GM18507 (cell line): ENCODE data around the gene TACSTD2.
A peak's percentile ranks its signal among the peaks of the same experiment; 100 is the strongest.
"Not testable (repeated sequence)": the region's sequence is repeated elsewhere in the genome, so short reads cannot be mapped to it uniquely, and the experiment has no call there.

Source experiments
- DNase-seq: peaks from one replicate; pipeline ENCODE4 v3.0.0; 2011; ENCODE audit warnings: low read depth; ENCODE audit not compliant: insufficient read length; ENCODE audit errors: extremely low spot score
- FAIRE-seq: peaks from 2 replicates; lab custom pipeline; 2011; peaks lifted over from hg19 to GRCh38; lab: Jason Lieb, UNC

TACSTD2 gene

DNA sequence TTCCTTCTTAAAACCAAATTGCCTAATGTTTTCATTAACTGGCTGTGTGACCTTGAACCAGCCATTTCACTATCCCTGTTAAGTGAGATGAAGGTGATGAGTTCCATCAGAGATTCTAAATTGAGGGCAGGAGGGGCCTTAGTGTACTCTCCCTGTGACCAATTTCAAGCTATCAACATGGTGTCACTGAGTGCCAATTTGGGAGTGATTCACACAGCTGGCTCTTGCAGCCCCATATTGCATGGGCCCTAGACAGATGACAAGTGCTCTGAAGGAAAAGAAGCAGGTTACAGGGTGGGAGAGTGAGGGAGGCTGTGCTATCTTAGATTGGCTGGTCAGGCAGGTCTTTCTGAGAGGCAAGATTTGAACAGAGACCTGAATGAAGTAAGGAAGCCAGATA is 13.0 kb upstream of the TACSTD2 start:
- no peak for FAIRE-seq
- no peak for DNase-seq

DNA sequence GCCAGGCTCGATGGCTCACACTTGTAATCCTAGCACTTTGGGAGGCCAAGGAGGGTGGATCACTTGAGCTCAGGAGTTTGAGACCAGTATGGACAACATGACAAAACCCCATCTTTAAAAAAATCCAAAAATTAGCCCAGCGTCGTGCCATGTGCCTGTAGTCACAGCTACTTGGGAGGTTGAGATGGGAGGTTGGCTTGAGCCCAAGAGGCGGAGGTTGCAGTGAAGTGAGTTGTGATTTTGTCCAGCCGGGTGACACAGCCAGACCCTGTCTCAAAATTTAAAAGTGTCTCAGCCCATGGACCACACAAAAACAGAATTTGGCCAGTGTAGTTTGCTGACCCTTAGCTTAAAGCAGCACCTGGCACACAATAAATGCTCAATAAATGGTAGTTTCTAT is 11.3 kb upstream of the TACSTD2 start:
- no peak for DNase-seq
- no peak for FAIRE-seq

DNA sequence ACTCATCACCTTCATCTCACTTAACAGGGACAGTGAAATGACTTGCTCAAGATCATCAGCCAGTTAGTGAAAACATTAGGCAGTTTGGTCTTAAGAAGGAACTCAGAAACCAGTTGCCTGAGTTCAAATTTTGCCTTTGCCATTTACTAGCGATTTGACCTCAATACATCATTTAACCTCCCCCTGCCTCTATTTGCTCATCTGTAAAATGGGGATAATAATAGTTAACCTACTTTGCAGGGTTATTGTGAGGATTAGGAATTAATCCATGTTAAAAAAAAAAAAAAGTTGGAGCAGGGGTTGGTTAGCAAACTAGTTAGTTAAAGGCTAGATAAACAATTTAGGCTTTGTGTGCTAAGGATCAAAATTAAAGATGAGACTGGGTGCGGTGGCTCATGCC is 10.6 kb upstream of the TACSTD2 start:
- DNase-seq, result no peak
- no peak for FAIRE-seq

DNA sequence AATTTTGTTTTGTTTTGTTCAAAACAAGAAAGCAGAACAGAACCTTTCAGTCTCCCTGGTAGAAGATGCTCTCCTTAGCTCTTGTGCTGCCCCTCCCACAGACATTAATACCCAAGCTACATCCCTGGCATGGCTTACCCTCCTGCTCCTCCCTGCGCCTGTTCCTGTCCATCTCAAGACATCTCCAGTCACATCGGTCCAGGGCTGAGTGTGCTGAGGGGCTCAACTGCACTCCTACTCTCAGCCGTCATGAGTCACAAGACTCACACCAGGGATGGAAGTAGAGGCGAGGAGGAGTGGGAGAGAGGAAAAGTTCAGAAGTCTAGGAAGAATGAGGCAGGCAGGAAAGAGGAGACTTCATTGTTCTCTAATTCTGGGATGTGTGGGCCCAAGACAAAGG is 9.2 kb upstream of the TACSTD2 start:
- FAIRE-seq (no peak), DNase-seq (no peak)

DNA sequence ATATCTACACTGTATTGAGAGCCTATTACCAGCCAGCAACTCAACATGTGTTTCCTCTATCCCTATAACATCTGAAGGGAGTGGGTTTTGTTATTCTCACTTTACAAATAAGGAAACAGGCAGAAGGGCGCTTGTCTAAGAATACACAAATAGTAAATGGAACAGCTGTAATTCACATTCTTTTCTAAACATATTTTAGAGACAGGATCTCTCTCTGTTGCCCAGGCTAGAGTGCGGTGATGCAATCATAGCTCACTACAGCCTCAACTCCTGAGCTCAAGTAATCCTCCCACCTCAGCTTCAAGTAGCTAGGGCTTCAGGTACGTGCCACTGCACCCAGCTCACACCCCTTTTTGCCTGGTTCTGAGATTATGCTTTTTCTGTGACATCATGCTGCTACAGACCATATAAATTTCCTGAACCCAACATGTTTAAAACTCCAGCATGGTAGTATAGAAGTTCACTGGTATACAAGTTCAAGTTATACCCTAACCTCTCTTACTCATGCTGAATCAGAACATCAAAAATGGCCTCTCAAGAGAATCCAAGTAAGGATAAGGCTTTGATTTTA is 8.6 kb upstream of the TACSTD2 start:
- no peak for DNase-seq
- FAIRE-seq, result no peak

DNA sequence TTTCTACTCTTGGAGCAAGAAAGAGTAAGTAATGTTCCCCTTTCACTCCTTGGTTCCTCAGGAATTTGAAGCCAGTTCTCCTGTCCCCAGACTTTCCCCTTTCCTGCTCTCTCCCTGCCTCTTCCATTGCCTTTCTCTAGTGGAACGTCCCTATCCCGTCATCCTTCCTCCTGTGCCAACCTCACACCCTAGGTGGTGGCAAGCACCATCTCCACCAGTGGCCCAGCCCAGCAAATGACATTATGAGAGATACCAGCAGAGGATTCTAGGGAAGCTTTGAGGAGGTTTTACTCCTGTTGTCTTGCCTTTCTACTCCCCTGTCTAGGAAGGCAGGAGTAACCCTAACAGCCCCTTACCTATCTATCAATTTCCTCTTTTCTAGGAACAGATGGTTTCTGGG is 8.1 kb upstream of the TACSTD2 start:
- FAIRE-seq (no peak), DNase-seq (no peak)

DNA sequence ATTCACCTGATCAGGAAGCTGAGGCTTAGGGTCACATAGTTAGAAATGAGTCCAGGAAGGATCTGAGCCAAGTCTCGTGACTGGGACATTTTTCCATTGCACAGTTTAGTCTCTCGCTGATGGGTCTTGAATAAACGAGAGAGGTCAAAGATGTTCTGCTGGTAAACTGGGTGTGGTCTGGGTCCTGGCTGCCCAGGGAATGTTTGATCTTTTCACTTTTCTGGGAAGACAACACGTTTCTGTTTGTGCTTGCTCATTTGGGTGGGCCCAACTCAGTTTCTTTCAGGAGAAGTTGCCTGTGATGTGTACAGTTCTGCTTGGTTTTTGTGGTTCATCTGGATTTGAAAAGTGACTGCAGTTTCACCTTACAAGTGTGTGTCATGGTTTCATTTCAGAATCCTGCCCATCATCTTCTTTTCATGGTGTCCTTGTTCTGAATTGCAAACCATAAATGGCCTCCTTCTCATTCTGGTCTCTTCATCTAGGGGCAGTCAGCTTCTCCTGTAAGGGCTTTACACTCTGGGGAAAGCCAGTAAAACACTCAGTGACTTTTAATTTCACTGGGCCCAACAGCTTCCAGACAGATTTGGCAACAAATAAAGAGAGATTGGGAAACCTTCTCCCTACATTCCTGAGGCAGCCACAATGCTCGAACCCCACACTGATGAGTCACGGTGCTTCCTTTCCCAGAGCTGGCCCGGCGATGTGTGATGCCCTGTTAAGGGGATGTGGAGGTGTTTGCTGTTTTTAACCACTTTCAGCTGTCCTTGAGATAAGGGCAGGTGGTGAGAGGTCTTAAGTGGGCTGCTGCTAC is 7.2 kb upstream of the TACSTD2 start:
- FAIRE-seq (peak; percentile 71), DNase-seq (peak; percentile 18)

DNA sequence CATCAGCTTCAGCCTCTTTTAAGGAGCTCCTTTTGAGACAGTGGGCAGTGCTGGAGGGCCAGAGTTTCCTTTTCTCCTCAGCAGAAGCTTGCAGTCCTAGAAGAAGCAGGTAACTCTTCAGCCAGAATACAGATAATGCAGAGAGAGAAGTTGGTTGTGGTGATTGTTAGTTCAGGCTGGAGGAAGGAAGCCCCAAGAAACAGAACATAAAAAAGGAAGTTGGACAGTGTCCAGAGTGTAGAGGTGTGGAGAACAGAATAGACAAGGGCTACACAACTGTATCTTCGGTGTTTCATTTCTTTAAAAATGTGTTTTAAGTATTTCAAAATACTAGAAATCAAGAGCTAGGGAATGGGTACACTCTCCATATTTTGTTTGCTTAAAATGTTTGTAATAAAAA is 6.4 kb upstream of the TACSTD2 start:
- no peak for FAIRE-seq
- no peak for DNase-seq

DNA sequence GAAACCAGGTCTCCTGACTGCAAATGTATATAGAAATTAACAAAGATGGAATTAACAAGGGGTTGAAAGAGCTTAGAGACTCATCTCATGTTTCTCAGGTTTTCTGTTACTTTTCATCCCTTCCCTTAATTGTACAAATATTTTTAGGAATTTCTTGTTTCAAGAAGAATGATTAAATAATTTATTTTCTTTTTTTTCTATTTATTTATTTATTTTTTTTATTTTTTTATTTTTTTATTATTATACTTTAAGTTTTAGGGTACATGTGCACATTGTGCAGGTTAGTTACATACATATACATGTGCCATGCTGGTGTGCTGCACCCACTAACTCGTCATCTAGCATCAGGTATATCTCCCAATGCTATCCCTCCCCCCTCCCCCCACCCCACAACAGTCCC is 5.1 kb upstream of the TACSTD2 start:
- FAIRE-seq, DNase-seq: not testable (repeated sequence)

DNA sequence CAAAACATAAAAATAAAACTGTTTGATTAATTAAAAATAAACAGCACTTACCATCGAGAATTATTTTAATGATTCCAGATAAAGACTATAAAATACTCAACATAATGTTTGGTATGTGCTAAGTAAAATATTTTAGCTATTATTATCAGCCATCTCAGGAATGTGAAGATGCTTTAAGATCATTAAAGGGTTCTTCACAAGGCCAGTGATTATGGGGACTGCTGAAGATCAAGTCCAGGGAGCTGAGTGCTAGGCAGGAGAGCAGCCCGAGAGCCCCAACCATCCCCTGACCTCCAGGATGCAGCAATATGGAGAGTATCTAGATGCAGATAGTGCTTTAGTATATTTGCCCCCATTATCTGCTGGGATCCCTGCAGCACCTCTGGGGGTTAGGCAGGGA is 4.6 kb upstream of the TACSTD2 start:
- FAIRE-seq (no peak), DNase-seq (no peak)

DNA sequence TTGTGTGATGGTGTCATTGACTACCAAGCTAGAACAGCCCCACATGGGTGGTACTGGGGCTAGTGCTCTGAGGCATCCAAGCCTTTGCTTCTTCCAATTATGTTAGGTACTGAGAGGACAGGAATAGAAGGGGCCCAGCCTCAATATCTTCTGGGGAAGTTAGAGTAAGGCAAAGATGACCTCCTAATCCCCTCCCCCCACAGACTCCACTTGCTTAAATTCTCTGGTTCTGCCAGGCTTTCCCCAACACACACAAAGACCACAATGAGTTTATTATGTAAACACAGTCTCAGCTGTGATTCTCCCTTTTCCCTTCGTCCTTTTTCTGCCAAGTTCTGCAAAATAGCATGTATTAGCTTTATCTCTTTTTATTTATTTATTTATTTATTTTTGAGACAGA is 3.1 kb upstream of the TACSTD2 start:
- FAIRE-seq (no peak), DNase-seq (no peak)

DNA sequence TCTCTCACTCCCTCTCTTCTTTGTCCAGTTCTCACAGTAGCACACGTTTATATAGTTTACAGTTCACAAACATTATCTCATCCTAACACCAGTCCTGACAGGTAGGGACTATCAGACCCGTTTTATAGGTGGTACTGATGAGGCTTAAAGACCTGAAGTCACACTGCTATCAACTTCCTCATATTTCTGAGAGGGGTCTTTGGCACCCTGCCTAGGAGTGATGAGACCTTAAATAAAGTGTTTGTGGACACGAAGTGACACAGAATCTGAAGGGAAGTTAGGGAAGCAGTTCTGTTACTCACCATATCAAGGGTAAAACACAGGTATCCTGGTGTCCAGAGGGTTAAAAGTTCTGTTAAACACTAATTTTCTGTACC is 590 bp upstream of the TACSTD2 start:
- FAIRE-seq, result peak; percentile 35
- DNase-seq, result no peak

DNA sequence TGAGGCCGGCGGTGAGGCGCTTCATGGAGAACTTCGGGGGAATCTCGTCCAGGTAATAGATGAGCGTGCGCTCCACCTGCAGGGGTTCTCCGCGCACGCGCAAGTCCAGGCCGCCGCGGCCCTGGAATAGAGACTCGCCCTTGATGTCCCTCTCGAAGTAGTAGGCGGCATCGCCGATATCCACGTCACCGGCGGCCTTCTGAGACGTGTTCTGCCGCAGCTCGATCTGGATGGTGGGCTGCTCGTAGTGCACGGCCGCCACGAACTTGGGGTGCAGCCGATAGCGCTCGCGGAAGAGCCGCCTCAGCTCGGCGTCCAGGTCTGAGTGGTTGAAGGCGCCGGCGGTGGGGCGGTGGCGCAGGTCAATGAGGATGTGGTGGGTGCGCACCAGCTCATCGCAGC is 726 bp downstream of the TACSTD2 start:
- FAIRE-seq, result no peak
- no peak for DNase-seq

DNA sequence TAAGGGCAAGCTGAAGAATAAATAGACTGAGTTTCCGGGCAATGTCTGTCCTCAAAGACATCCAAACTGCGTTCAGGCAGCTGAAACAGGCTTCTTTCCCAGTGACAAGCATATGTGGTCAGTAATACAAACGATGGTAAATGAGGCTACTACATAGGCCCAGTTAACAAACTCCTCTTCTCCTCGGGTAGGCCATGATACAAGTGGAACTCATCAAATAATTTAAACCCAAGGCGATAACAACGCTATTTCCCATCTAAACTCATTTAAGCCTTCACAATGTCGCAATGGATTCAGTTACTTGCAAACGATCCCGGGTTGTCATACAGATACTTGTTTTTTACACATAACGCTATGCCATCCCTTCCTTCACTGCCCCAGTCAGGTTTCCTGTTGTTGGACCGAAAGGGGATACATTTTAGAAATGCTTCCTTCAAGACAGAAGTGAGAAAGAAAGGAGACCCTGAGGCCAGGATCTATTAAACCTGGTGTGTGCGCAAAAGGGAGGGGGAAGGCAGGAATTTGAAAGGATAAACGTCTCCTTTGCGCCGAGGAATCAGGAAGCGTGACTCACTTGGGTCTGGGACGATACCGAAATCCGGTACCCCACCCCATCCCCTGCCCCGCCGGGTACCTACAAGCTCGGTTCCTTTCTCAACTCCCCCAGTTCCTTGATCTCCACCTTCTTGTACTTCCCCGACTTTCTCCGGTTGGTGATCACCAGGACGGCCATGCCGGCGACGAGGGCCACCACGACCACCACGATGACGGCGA is 1.3 kb downstream of the TACSTD2 start:
- FAIRE-seq (no peak), DNase-seq (no peak)

DNA sequence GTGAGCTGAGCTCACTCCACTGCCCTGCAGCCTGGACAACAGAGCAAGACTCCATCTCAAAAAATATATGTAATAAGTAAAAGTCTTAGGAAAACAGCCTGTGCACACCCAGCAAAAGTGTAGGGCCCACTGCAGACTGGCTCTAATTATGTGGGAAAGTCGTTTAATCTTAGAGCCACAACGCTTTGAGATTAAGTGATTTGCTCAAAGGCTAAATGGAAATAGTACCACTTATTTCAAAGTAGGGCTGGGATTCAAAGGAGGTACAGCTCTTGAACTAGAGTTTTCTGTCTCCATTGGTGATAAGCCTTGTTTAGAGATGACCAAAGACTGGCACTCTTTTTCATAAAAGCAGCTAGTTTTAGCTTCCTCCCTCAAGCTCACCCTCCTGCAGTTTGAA is 2.2 kb downstream of the TACSTD2 start:
- no peak for FAIRE-seq
- no peak for DNase-seq

DNA sequence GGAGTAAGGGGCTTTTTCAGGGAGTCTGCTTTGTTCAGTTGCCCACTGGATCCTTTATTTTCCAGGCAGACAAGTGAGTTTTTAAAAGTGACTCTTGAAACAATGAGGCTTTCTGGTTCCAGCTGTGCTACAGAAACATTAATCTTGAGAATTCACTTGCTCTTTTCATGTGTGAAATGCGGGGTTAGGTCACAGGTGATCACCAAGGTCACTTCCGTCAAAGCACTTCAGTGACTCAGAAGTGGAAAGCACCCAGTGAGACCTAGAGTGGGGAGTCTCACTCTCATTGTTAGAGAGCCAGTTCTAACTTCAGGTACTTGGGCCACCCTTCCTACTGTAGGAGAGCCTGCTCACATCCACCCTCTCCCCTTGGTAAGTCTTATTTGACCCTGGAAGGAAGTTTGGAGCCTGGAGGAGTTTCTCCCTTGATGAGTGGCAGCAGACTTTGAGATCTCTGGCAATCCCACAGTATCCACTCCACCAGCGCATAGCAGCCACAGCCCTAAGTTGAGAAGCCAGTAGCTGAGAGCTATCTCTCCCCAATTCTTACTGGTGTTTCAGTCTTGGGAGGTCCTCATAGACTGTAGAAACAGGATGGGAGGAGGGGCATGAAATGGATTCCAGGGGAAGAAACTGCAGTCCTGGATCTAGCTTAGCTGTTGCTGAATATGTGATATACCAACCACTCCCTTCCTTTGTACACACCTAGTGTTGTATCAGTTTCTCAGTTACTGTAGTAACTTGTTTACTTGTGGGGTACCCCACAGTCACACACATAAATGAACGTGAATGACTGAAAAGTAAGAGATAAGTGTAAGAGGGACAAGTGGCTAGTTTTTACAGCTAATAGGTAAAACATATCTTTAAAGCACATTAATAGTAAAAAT is 3.1 kb downstream of the TACSTD2 start:
- FAIRE-seq (peak; percentile 98), DNase-seq (peak; percentile 63)

DNA sequence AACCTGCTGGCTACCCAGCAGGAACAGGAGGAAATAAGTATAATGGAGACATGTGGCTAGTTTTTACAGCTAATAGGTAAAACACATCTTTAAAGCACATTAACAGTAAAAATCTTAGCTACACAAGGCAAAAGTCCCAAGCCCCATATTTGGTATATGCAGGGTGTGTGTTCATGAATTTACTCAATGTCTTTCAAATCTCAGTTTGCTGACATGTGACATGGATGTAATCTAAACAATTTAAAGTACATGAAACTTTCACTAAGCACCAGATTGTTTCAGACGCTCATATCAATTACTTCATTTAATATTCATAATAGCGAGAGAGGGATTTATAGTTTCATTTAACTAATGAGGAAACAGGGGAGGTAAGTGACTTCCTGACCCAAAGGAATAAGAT is 3.9 kb downstream of the TACSTD2 start:
- DNase-seq (no peak), FAIRE-seq (peak; percentile 18)

DNA sequence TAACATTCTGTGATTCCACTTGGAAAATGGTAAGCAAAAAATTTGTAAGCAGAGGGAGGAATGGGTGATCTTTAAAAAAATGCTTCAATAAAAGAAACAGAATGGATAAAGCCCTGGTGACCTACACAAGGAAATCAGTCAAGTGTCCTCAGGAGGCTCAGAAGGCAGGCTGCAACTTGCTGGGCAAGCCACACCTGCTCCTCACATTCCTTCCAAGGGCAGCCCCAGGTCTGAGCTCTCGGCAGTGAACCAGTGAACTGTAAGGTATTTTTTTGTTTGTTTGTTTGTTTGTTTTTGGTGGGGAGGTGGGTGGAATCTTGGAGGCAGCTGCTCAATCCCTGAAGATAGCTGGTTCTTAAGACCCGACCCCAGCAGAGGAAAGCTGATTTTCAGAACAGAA is 4.4 kb downstream of the TACSTD2 start:
- DNase-seq, result no peak
- FAIRE-seq, result no peak

DNA sequence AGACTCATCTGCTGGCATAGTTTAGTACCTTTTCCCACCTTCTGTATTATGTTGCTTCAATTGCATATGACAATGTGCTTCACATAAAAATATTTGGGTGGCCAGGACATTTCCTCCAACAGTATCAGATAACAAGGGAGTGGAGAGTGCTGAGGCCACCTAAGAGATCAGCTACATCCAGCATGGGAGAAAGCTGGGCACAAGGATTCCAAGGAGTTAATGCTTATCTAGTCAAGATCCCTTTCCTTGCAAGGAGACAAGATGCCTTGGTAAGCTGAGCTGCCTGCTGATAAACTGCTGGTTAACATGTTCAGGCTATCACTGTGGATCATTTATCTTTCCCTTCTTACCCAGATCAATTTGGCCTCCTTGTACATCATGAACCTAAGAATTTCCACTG is 5.4 kb downstream of the TACSTD2 start:
- no peak for FAIRE-seq
- no peak for DNase-seq

DNA sequence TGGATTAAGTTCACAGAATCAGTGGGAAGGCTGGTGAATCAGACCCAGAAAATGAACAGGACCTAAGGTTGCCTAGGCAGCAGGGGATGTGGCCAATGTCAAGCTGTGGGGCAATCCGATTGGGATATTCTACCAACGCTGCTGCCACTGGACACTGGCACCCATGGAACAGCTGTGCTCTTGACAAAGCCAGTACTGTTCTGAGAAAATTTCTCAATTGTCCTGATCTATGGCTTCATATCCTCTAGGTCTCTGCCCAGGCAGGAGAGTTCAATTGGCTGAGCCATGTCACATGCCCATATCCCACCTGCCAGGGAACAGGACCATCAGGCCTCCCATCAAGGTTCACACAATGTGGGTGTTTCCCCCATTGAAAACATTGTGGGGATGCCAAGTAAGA is 6.2 kb downstream of the TACSTD2 start:
- DNase-seq (no peak), FAIRE-seq (no peak)
